H9 (cell line): ENCODE results near the gene CCDC88C. TPM values are rescaled to one million over a fixed set of nuclear protein-coding genes. Genes with fewer than 3 reads are reported as not detected.

ENCODE experiments used
- DNase-seq: peaks from one replicate; pipeline ENCODE4 v3.0.0-alpha.2; 2017
- H2AFZ ChIP-seq: one replicate; pipeline ENCODE4 v1.6.1; 2013; ENCODE audit warnings: mild to moderate bottlenecking, low read length, control low read depth, moderate library complexity
- H2AK5ac ChIP-seq: 2 replicates; pipeline ENCODE4 v1.6.1; 2013; ENCODE audit warnings: low read length, control low read depth, mixed read lengths; ENCODE audit not compliant: insufficient read length
- H2BK120ac ChIP-seq: one replicate; pipeline ENCODE4 v1.6.1; 2013; ENCODE audit warnings: low read depth, mild to moderate bottlenecking, low read length, control low read depth, inconsistent platforms; ENCODE audit not compliant: poor library complexity, severe bottlenecking
- H2BK12ac ChIP-seq: 2 replicates; pipeline ENCODE4 v1.6.1; 2013; ENCODE audit warnings: low read length, control low read depth, mixed read lengths, low read depth; ENCODE audit not compliant: insufficient read length
- H2BK15ac ChIP-seq: 2 replicates; pipeline ENCODE4 v1.6.1; 2013; ENCODE audit warnings: low read depth, low read length, control low read depth
- H2BK20ac ChIP-seq: one replicate; pipeline ENCODE4 v1.6.1; 2013; ENCODE audit warnings: low read depth, mild to moderate bottlenecking, low read length, control low read depth, inconsistent platforms; ENCODE audit not compliant: poor library complexity, severe bottlenecking
- H2BK5ac ChIP-seq: 2 replicates; pipeline ENCODE4 v1.6.1; 2013; ENCODE audit warnings: low read length, control low read depth, mixed read lengths; ENCODE audit not compliant: insufficient read length
- H3K14ac ChIP-seq: 2 replicates; pipeline ENCODE4 v1.6.1; 2013; ENCODE audit warnings: low read length, control low read depth; ENCODE audit not compliant: insufficient read depth
- H3K18ac ChIP-seq: 2 replicates; pipeline ENCODE4 v1.6.1; 2013; ENCODE audit warnings: low read depth, mild to moderate bottlenecking, mixed read lengths, low read length, control low read depth; ENCODE audit not compliant: insufficient read length
- H3K23ac ChIP-seq: 2 replicates; pipeline ENCODE4 v1.6.1; 2013; ENCODE audit warnings: low read length, control low read depth, mixed read lengths, low read depth; ENCODE audit not compliant: insufficient read length
- H3K23me2 ChIP-seq: 2 replicates; pipeline ENCODE4 v1.6.1; 2013; ENCODE audit warnings: low read depth, mild to moderate bottlenecking, mixed read lengths, low read length, control low read depth; ENCODE audit not compliant: insufficient read length, poor library complexity, severe bottlenecking
- H3K27ac ChIP-seq: 2 replicates; pipeline ENCODE4 v1.5.1; 2013; ENCODE audit warnings: low read length, control low read depth, mixed read lengths, low read depth; ENCODE audit not compliant: insufficient read length
- H3K27me3 ChIP-seq: 2 replicates; pipeline ENCODE4 v1.6.1; 2013; ENCODE audit warnings: low read length, control low read depth, inconsistent platforms; ENCODE audit not compliant: insufficient read depth
- H3K4ac ChIP-seq: 2 replicates; pipeline ENCODE4 v1.6.1; 2013; ENCODE audit warnings: low read depth, mild to moderate bottlenecking, control low read depth, inconsistent platforms, low read length, moderate library complexity
- H3K4me1 ChIP-seq: 2 replicates; pipeline ENCODE4 v1.6.1; 2013; ENCODE audit warnings: low read length, control low read depth, inconsistent platforms; ENCODE audit not compliant: insufficient read depth
- H3K4me2 ChIP-seq: 2 replicates; pipeline ENCODE4 v1.6.1; 2013; ENCODE audit warnings: low read length, control low read depth, mixed read lengths; ENCODE audit not compliant: insufficient read length, insufficient read depth
- H3K56ac ChIP-seq: 2 replicates; pipeline ENCODE4 v1.6.1; 2013; ENCODE audit warnings: low read depth, mild to moderate bottlenecking, mixed read lengths, low read length, control low read depth; ENCODE audit not compliant: insufficient read length
- H3K79me1 ChIP-seq: 2 replicates; pipeline ENCODE4 v1.6.1; 2013; ENCODE audit warnings: low read depth, mild to moderate bottlenecking, moderate library complexity, low read length, control low read depth, inconsistent platforms; ENCODE audit not compliant: insufficient read depth, poor library complexity, severe bottlenecking
- H3K79me2 ChIP-seq: 2 replicates; pipeline ENCODE4 v1.6.1; 2013; ENCODE audit warnings: low read length, control low read depth, inconsistent platforms; ENCODE audit not compliant: insufficient read depth
- H3K9ac ChIP-seq: 2 replicates; pipeline ENCODE4 v1.6.1; 2013; ENCODE audit warnings: low read length, control low read depth, mixed read lengths; ENCODE audit not compliant: insufficient read length; ENCODE audit errors: extremely low read depth
- H3K9me3 ChIP-seq: one replicate; pipeline ENCODE4 v1.6.1; 2013; ENCODE audit warnings: low read depth, low read length, inconsistent platforms; ENCODE audit not compliant: control insufficient read depth
- H3T11ph ChIP-seq: one replicate; pipeline ENCODE4 v1.6.1; 2013; ENCODE audit warnings: mild to moderate bottlenecking, low read length, control low read depth, inconsistent platforms
- H4K20me1 ChIP-seq: one replicate; pipeline ENCODE4 v1.6.1; 2013; ENCODE audit not compliant: control insufficient read depth, insufficient read length, insufficient read depth
- H4K5ac ChIP-seq: 2 replicates; pipeline ENCODE4 v1.6.1; 2013; ENCODE audit warnings: low read depth, mild to moderate bottlenecking, mixed read lengths, low read length, control low read depth; ENCODE audit not compliant: insufficient read length
- H4K8ac ChIP-seq: replicated peaks from 2 replicates; pipeline ENCODE4 v1.6.1; 2013; ENCODE audit warnings: low read length, control low read depth, mixed read lengths, low read depth; ENCODE audit not compliant: insufficient read length
- H4K91ac ChIP-seq: 2 replicates; pipeline ENCODE4 v1.6.1; 2013; ENCODE audit warnings: low read depth, mild to moderate bottlenecking, moderate library complexity, mixed read lengths, low read length, control low read depth; ENCODE audit not compliant: insufficient read length
- H3K27ac Mint-ChIP-seq, 3 experiments: 2 replicates in 2 of 3; 3 replicates in 1 of 3; pipeline ENCODE4 v1.8.0; 2020 to 2021; ENCODE audit warnings: mixed read lengths in 3 of 3, mild to moderate bottlenecking in 1 of 3, moderate library complexity in 1 of 3
- H3K27me3 Mint-ChIP-seq: 2 replicates; pipeline ENCODE4 v1.8.0; 2021; ENCODE audit warnings: low read depth, mild to moderate bottlenecking, moderate library complexity, mixed read lengths
- H3K36me3 Mint-ChIP-seq, 3 experiments: 2 replicates in 2 of 3; 3 replicates in 1 of 3; pipeline ENCODE4 v1.8.0; 2020 to 2021; ENCODE audit warnings: low read depth in 3 of 3, mixed read lengths in 3 of 3; ENCODE audit not compliant: insufficient read depth in 1 of 3
- H3K4me1 Mint-ChIP-seq, 2 experiments: 2 replicates each; pipeline ENCODE4 v1.8.0; 2020; ENCODE audit warnings: mixed read lengths in 2 of 2
- H3K4me3 Mint-ChIP-seq, 2 experiments: 2 replicates in 1 of 2; 3 replicates in 1 of 2; pipeline ENCODE4 v1.8.0; 2020 to 2021; ENCODE audit warnings: mild to moderate bottlenecking in 2 of 2, mixed read lengths in 2 of 2, moderate library complexity in 1 of 2
- H3K9me3 Mint-ChIP-seq, 2 experiments: 2 replicates in 1 of 2; 3 replicates in 1 of 2; pipeline ENCODE4 v1.8.0; 2020; ENCODE audit warnings: mild to moderate bottlenecking in 2 of 2, mixed read lengths in 2 of 2, moderate library complexity in 1 of 2
- CTCF ChIP-seq: fragments of 200-600 bp; sonication (generic); conservative IDR thresholded peaks from 3 replicates; pipeline ENCODE4 v1.8.0; 2021; ENCODE audit warnings: antibody characterized with exemption, mild to moderate bottlenecking
- WGBS: extraction: QIAGEN DNeasy Blood & Tissue Kit; methylation state at CpG from one replicate; pipeline ENCODE4 v1.1.7; 2013; ENCODE audit warnings: missing lambda C conversion rate, low lambda C conversion rate, mixed read lengths; ENCODE audit not compliant: insufficient read length; ENCODE audit errors: extremely low coverage; 5-methylcytosine and 5-hydroxymethylcytosine counted together
- total RNA-seq: library from RNA; stranded (reverse); gene quantifications from 2 replicates; pipeline ENCODE4 v1.2.1, GENCODE V29; 2021

CCDC88C gene
- total RNA-seq, 1 experiment from 2014 or later, result 52.4 TPM

GRCh38 chr14:91337699-91338335 lies 79.8 kb downstream of the CCDC88C start:
- H4K91ac ChIP-seq, result no peak overlapping the region
- H2BK120ac ChIP-seq, result no peak overlapping the region
- no CpG with 5 or more reads among the region's 23 CpGs for WGBS
- H3K23me2 ChIP-seq, result no peaks in the 10 kb centered on the region
- no peak overlapping the region for H3T11ph ChIP-seq
- no peak overlapping the region for H3K56ac ChIP-seq
- H3K14ac ChIP-seq, result no peak overlapping the region
- H2BK12ac ChIP-seq, result no peak overlapping the region
- no peaks in the 10 kb centered on the region for H4K20me1 ChIP-seq
- peaks cover 0 to 47% (median 35%) of the 10 kb centered on the region in 3 experiments; a peak in 6 of 7 replicates for H3K36me3 Mint-ChIP-seq
- H3K9me3 ChIP-seq, result no peaks in the 10 kb centered on the region
- H2AFZ ChIP-seq, result no peak overlapping the region
- H3K9ac ChIP-seq, result no peak overlapping the region
- no peak overlapping the region; a peak in 1 of 5 replicates for H3K4me3 Mint-ChIP-seq
- H3K23ac ChIP-seq, result no peak overlapping the region
- no peak overlapping the region for H4K5ac ChIP-seq
- no peak overlapping the region for H2BK5ac ChIP-seq
- no peak for TF ChIP-seq CTCF
- H3K18ac ChIP-seq, result no peak overlapping the region
- no peak overlapping the region for H2AK5ac ChIP-seq
- no peak overlapping the region for H2BK20ac ChIP-seq
- H3K4me1 Mint-ChIP-seq, result peaks cover 2 to 6% of the 10 kb centered on the region in 2 experiments
- no peak overlapping the region for H3K4ac ChIP-seq
- no peaks in the 10 kb centered on the region for H3K9me3 Mint-ChIP-seq
- no peaks in the 10 kb centered on the region for H3K27me3 Mint-ChIP-seq
- H3K4me2 ChIP-seq, result no peak overlapping the region
- H3K79me1 ChIP-seq, result no peaks in the 10 kb centered on the region
- DNase-seq, result no peak
- H4K8ac ChIP-seq, result no peak overlapping the region
- H2BK15ac ChIP-seq, result no peak overlapping the region
- no peak overlapping the region for H3K27ac Mint-ChIP-seq
- no peaks in the 10 kb centered on the region for H3K27me3 ChIP-seq
- H3K27ac ChIP-seq, result no peak overlapping the region
- no peaks in the 10 kb centered on the region for H3K79me2 ChIP-seq
- no peaks in the 10 kb centered on the region for H3K4me1 ChIP-seq
